Trophoblast cell (in vitro differentiated cells and primary cell): Measurements from ENCODE around the gene PORCN.

Source experiments
- DNase-seq, 2 donors: peaks; one replicate each; pipeline ENCODE4 v3.0.0-alpha.2; 2016
- H2AFZ ChIP-seq: 2 replicates; pipeline ENCODE4 v1.6.1; 2013; ENCODE audit warnings: low read length, moderate library complexity, mild to moderate bottlenecking; ENCODE audit not compliant: insufficient read depth, poor library complexity
- H2AK5ac ChIP-seq: 2 replicates; pipeline ENCODE4 v1.6.1; 2013; ENCODE audit warnings: mild to moderate bottlenecking, low read length
- H2BK120ac ChIP-seq: 2 replicates; pipeline ENCODE4 v1.6.1; 2013; ENCODE audit warnings: low read length, mild to moderate bottlenecking, moderate library complexity; ENCODE audit not compliant: insufficient read depth, poor library complexity
- H2BK12ac ChIP-seq: 2 replicates; pipeline ENCODE4 v1.6.1; 2013; ENCODE audit warnings: mild to moderate bottlenecking, low read length, moderate library complexity
- H2BK5ac ChIP-seq: 2 replicates; pipeline ENCODE4 v1.6.1; 2013; ENCODE audit warnings: low read length, low read depth, moderate library complexity, mild to moderate bottlenecking; ENCODE audit not compliant: poor library complexity
- H3K14ac ChIP-seq: 2 replicates; pipeline ENCODE4 v1.6.1; 2013; ENCODE audit warnings: mild to moderate bottlenecking, low read length
- H3K18ac ChIP-seq: 2 replicates; pipeline ENCODE4 v1.6.1; 2013; ENCODE audit warnings: mild to moderate bottlenecking, low read length
- H3K23ac ChIP-seq: 2 replicates; pipeline ENCODE4 v1.6.1; 2013; ENCODE audit warnings: low read length
- H3K27ac ChIP-seq: 2 replicates; pipeline ENCODE4 v1.5.1; 2013; ENCODE audit warnings: low read depth, mild to moderate bottlenecking, inconsistent platforms, low read length, moderate library complexity
- H3K27me3 ChIP-seq: 2 replicates; pipeline ENCODE4 v1.6.1; 2013; ENCODE audit warnings: inconsistent platforms, mild to moderate bottlenecking, low read length, moderate library complexity; ENCODE audit not compliant: insufficient read depth
- H3K36me3 ChIP-seq, 2 experiments: 1 replicate in 1 of 2; 2 replicates in 1 of 2; pipeline ENCODE4 v1.6.1; 2013; ENCODE audit warnings: low read length in 2 of 2, mild to moderate bottlenecking in 2 of 2, moderate library complexity in 1 of 2; ENCODE audit not compliant: insufficient read depth in 2 of 2, control insufficient read depth in 1 of 2
- H3K4ac ChIP-seq: 2 replicates; pipeline ENCODE4 v1.6.1; 2013; ENCODE audit warnings: low read depth, mild to moderate bottlenecking, low read length, moderate library complexity
- H3K4me1 ChIP-seq, 2 experiments: 1 replicate in 1 of 2; 2 replicates in 1 of 2; pipeline ENCODE4 v1.6.1; 2013; ENCODE audit warnings: low read length in 2 of 2, mild to moderate bottlenecking in 2 of 2, moderate library complexity in 1 of 2; ENCODE audit not compliant: insufficient read depth in 2 of 2, control insufficient read depth in 1 of 2
- H3K4me2 ChIP-seq: 2 replicates; pipeline ENCODE4 v1.6.1; 2013; ENCODE audit warnings: inconsistent platforms, mild to moderate bottlenecking, low read length, moderate library complexity
- H3K4me3 ChIP-seq: 2 replicates; pipeline ENCODE4 v1.5.1; 2013; ENCODE audit warnings: mild to moderate bottlenecking, low read depth, low read length, inconsistent platforms
- H3K79me1 ChIP-seq: one replicate; pipeline ENCODE4 v1.6.1; 2013; ENCODE audit warnings: low read length
- H3K79me2 ChIP-seq: 2 replicates; pipeline ENCODE4 v1.6.1; 2013; ENCODE audit warnings: low read length, mild to moderate bottlenecking; ENCODE audit not compliant: control insufficient read depth, insufficient read depth, poor library complexity
- H3K9ac ChIP-seq: 2 replicates; pipeline ENCODE4 v1.6.1; 2013; ENCODE audit warnings: mild to moderate bottlenecking, low read length
- H3K9me3 ChIP-seq: 2 replicates; pipeline ENCODE4 v1.6.1; 2013; ENCODE audit warnings: low read depth, mild to moderate bottlenecking, control low read depth, inconsistent platforms, low read length; ENCODE audit not compliant: insufficient read depth
- H4K12ac ChIP-seq: 2 replicates; pipeline ENCODE4 v1.6.1; 2013; ENCODE audit warnings: low read depth, mild to moderate bottlenecking, low read length, moderate library complexity
- H4K8ac ChIP-seq: 2 replicates; pipeline ENCODE4 v1.6.1; 2013; ENCODE audit warnings: low read depth, mild to moderate bottlenecking, low read length, moderate library complexity
- H4K91ac ChIP-seq: one replicate; pipeline ENCODE4 v1.6.1; 2013; ENCODE audit warnings: low read depth, mild to moderate bottlenecking, low read length, moderate library complexity
- WGBS: extraction: QIAGEN DNeasy Blood & Tissue Kit; methylation state at CpG from one replicate; pipeline ENCODE4 v1.1.7; 2013; ENCODE audit warnings: missing lambda C conversion rate; ENCODE audit not compliant: insufficient read length, insufficient coverage; ENCODE audit errors: extremely low coverage; 5-methylcytosine and 5-hydroxymethylcytosine counted together

Gene PORCN

GRCh38 chrX:48498374-48498809 lies 10.4 kb upstream of the PORCN start:
- H3K36me3 ChIP-seq, result no peaks in the 10 kb centered on the region
- DNase-seq, result no peak
- H2AFZ ChIP-seq, result no peak overlapping the region
- no peak overlapping the region for H3K4ac ChIP-seq
- H3K27ac ChIP-seq, result no peak overlapping the region
- no peak overlapping the region for H3K18ac ChIP-seq
- peaks cover 0 to 2% of the 10 kb centered on the region in 2 experiments for H3K4me1 ChIP-seq
- H3K79me1 ChIP-seq, result no peaks in the 10 kb centered on the region
- H3K9me3 ChIP-seq, result no peaks in the 10 kb centered on the region
- no peak overlapping the region for H3K9ac ChIP-seq
- H3K23ac ChIP-seq, result no peak overlapping the region
- H3K14ac ChIP-seq, result no peak overlapping the region
- WGBS, result no CpG with 5 or more reads among the region's 6 CpGs
- no peak overlapping the region for H2BK12ac ChIP-seq
- no peak overlapping the region for H2AK5ac ChIP-seq
- H3K4me3 ChIP-seq, result no peak overlapping the region
- H2BK5ac ChIP-seq, result no peak overlapping the region
- H3K4me2 ChIP-seq, result no peak overlapping the region
- no peak overlapping the region for H4K8ac ChIP-seq
- H3K27me3 ChIP-seq, result no peaks in the 10 kb centered on the region
- no peak overlapping the region for H4K91ac ChIP-seq
- no peak overlapping the region for H4K12ac ChIP-seq
- no peak overlapping the region for H2BK120ac ChIP-seq
- H3K79me2 ChIP-seq, result no peaks in the 10 kb centered on the region

GRCh38 chrX:48504261-48504660 lies 4.5 kb upstream of the PORCN start:
- no peak overlapping the region for H3K27ac ChIP-seq
- peak overlapping the region; percentile 51 for H2BK120ac ChIP-seq
- H3K9ac ChIP-seq, result no peak overlapping the region
- H3K4me1 ChIP-seq, result no peaks in the 10 kb centered on the region
- no peak overlapping the region for H3K4me2 ChIP-seq
- peak; percentile 51 to 67 for DNase-seq
- H4K8ac ChIP-seq, result no peak overlapping the region
- H2BK12ac ChIP-seq, result no peak overlapping the region
- no peaks in the 10 kb centered on the region for H3K36me3 ChIP-seq
- H3K9me3 ChIP-seq, result no peaks in the 10 kb centered on the region
- no peak overlapping the region for H3K14ac ChIP-seq
- H4K12ac ChIP-seq, result peak overlapping the region; percentile 30
- H2AK5ac ChIP-seq, result no peak overlapping the region
- H3K79me2 ChIP-seq, result no peaks in the 10 kb centered on the region
- H3K4ac ChIP-seq, result no peak overlapping the region
- H3K18ac ChIP-seq, result no peak overlapping the region
- peaks cover 5% of the 10 kb centered on the region for H3K79me1 ChIP-seq
- no peak overlapping the region for H3K23ac ChIP-seq
- no CpG with 5 or more reads among the region's 7 CpGs for WGBS
- no peak overlapping the region for H3K4me3 ChIP-seq
- H3K27me3 ChIP-seq, result no peaks in the 10 kb centered on the region
- H2AFZ ChIP-seq, result no peak overlapping the region
- H4K91ac ChIP-seq, result no peak overlapping the region
- H2BK5ac ChIP-seq, result no peak overlapping the region

GRCh38 chrX:48505481-48505880 lies 3.3 kb upstream of the PORCN start:
- H4K91ac ChIP-seq, result no peak overlapping the region
- H2BK120ac ChIP-seq, result no peak overlapping the region
- H3K23ac ChIP-seq, result no peak overlapping the region
- H3K79me1 ChIP-seq, result peaks cover 5% of the 10 kb centered on the region
- no peak overlapping the region for H2BK5ac ChIP-seq
- H3K27me3 ChIP-seq, result no peaks in the 10 kb centered on the region
- H4K8ac ChIP-seq, result no peak overlapping the region
- H2BK12ac ChIP-seq, result no peak overlapping the region
- H3K14ac ChIP-seq, result no peak overlapping the region
- WGBS, result no CpG with 5 or more reads among the region's 5 CpGs
- no peaks in the 10 kb centered on the region for H3K36me3 ChIP-seq
- no peaks in the 10 kb centered on the region for H3K79me2 ChIP-seq
- H3K9ac ChIP-seq, result no peak overlapping the region
- no peak overlapping the region for H3K4ac ChIP-seq
- peak; percentile 58 to 85 for DNase-seq
- H3K27ac ChIP-seq, result no peak overlapping the region
- H3K18ac ChIP-seq, result no peak overlapping the region
- H2AK5ac ChIP-seq, result no peak overlapping the region
- H4K12ac ChIP-seq, result no peak overlapping the region
- H3K4me3 ChIP-seq, result no peak overlapping the region
- peaks cover 3% of the 10 kb centered on the region in 2 experiments for H3K4me1 ChIP-seq
- H3K9me3 ChIP-seq, result no peaks in the 10 kb centered on the region
- H3K4me2 ChIP-seq, result no peak overlapping the region
- no peak overlapping the region for H2AFZ ChIP-seq

GRCh38 chrX:48507246-48507645 lies 1.5 kb upstream of the PORCN start:
- H3K4me1 ChIP-seq, result peaks cover 3 to 7% of the 10 kb centered on the region in 2 experiments
- no peak overlapping the region for H4K12ac ChIP-seq
- no peak overlapping the region for H4K91ac ChIP-seq
- no peak overlapping the region for H2BK120ac ChIP-seq
- no peaks in the 10 kb centered on the region for H3K36me3 ChIP-seq
- H3K4ac ChIP-seq, result no peak overlapping the region
- no peak overlapping the region for H2AFZ ChIP-seq
- no peak overlapping the region for H2BK12ac ChIP-seq
- no peak overlapping the region for H3K27ac ChIP-seq
- H3K27me3 ChIP-seq, result no peaks in the 10 kb centered on the region
- peaks cover 2% of the 10 kb centered on the region for H3K9me3 ChIP-seq
- no peak overlapping the region for H3K9ac ChIP-seq
- no CpG with 5 or more reads among the region's 5 CpGs for WGBS
- peaks cover 5% of the 10 kb centered on the region for H3K79me1 ChIP-seq
- no peaks in the 10 kb centered on the region for H3K79me2 ChIP-seq
- DNase-seq, result no peak
- H3K4me2 ChIP-seq, result no peak overlapping the region
- no peak overlapping the region for H4K8ac ChIP-seq
- H3K23ac ChIP-seq, result no peak overlapping the region
- H3K18ac ChIP-seq, result no peak overlapping the region
- H2BK5ac ChIP-seq, result no peak overlapping the region
- no peak overlapping the region for H3K4me3 ChIP-seq
- no peak overlapping the region for H2AK5ac ChIP-seq
- H3K14ac ChIP-seq, result no peak overlapping the region
